ENCODE measurements around the gene EPHB2.
"Not testable (repeated sequence)": the region's sequence is repeated elsewhere in the genome, so short reads cannot be mapped to it uniquely, and the experiment has no call there.

The EPHB2 gene

GRCh38 chr1:22699681-22700520, 10.7 kb upstream of the EPHB2 start:
- in situ Hi-C loops (cut with HindIII; ENCODE audit: low pct_unique_long_range_greater_than_20kb, low sequenced_read_pairs) = no loop called here
- DNase-seq (ENCODE audit: low read depth in 1 of 2, low spot score in 1 of 2) = no peak
- no peak for TF ChIP-seq JUND (IDR thresholded peaks at IDR 0.05; ENCODE audit: low read depth)

GRCh38 chr1:22702296-22703085, 8.1 kb upstream of the EPHB2 start:
- no peak for TF ChIP-seq JUND (IDR thresholded peaks at IDR 0.05; ENCODE audit: low read depth)
- in situ Hi-C loops (cut with HindIII; ENCODE audit: low pct_unique_long_range_greater_than_20kb, low sequenced_read_pairs) = no loop called here
- DNase-seq (ENCODE audit: low read depth in 1 of 2, low spot score in 1 of 2) = no peak

DNA sequence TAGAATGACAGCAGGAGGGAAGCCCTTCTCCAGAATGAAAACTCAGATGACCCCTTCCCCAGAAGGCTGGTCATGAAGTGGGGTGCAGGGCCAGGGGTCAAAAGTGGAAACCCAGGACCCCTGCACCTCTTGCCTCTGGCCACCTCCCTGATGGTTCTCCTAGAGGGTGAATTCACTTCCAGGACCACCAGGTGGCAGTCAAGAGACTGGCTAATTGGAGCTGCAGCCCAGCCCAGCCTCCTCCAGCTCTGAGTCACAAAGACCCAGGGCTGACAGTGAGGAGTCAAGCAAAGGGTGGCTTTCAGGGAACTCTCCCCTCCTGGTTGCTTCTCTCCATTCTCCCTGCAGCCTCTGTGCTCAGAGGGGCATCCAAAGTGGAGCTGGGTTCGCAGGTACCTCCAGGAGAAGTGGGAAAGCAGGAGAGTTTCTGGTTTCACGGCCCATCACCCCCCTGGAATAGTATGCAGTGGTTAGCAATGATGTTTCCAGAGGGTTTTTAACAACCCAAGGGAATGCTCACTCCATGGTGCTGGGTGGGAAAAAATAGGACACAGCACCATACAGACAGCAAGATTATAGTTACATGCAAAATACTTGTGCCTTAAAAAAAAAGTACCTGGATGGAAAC, 6.1 kb upstream of the EPHB2 start:
- in situ Hi-C loops (cut with HindIII; ENCODE audit: low pct_unique_long_range_greater_than_20kb, low sequenced_read_pairs) = no loop called here
- TF ChIP-seq JUND (IDR thresholded peaks at IDR 0.05; ENCODE audit: low read depth) = no peak
- DNase-seq (ENCODE audit: low read depth in 1 of 2, low spot score in 1 of 2) = peak; percentile 71 to 76

GRCh38 chr1:22705586-22705985, 5.1 kb upstream of the EPHB2 start:
- no peak for DNase-seq (ENCODE audit: low read depth in 1 of 2, low spot score in 1 of 2)
- TF ChIP-seq JUND (IDR thresholded peaks at IDR 0.05; ENCODE audit: low read depth) = no peak
- in situ Hi-C loops (cut with HindIII; ENCODE audit: low pct_unique_long_range_greater_than_20kb, low sequenced_read_pairs) = no loop called here

- DNase-seq (ENCODE audit: low read depth in 1 of 2, low spot score in 1 of 2); in situ Hi-C loops (cut with HindIII; ENCODE audit: low pct_unique_long_range_greater_than_20kb, low sequenced_read_pairs): not testable (repeated sequence)
Observed at GRCh38 chr1:22706100-22706499, 4.5 kb upstream of the EPHB2 start.

- DNase-seq (ENCODE audit: low read depth in 1 of 2, low spot score in 1 of 2) = no peak
- in situ Hi-C loops (cut with HindIII; ENCODE audit: low pct_unique_long_range_greater_than_20kb, low sequenced_read_pairs) = no loop called here
- TF ChIP-seq JUND (IDR thresholded peaks at IDR 0.05; ENCODE audit: low read depth) = no peak
Observed at GRCh38 chr1:22708777-22709176, 1.9 kb upstream of the EPHB2 start.

DNA sequence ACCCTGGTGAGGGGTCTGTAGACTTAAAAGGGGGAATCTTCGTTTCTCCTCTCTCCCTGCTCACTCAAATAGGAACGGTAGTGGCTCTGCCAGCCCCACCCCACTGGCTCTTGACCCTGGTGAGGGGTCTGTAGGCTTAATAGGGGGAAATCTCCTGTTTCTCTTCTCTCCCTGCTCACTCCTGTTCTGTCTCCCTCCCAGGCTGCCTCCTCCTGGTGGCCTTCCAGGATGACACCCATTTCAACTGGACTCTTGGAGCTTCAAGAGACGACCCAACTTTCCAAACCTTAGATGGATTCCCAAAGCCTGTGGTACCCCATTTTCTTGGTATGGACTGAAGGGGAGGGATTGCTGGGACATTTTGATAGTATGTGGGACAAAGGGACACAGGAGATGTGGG, 1.4 kb upstream of the EPHB2 start:
- DNase-seq (ENCODE audit: low read depth in 1 of 2, low spot score in 1 of 2) = peak in 1 of 2 experiments; percentile 10
- in situ Hi-C loops (cut with HindIII; ENCODE audit: low pct_unique_long_range_greater_than_20kb, low sequenced_read_pairs) = no loop called here
- TF ChIP-seq JUND (IDR thresholded peaks at IDR 0.05; ENCODE audit: low read depth) = no peak

DNA sequence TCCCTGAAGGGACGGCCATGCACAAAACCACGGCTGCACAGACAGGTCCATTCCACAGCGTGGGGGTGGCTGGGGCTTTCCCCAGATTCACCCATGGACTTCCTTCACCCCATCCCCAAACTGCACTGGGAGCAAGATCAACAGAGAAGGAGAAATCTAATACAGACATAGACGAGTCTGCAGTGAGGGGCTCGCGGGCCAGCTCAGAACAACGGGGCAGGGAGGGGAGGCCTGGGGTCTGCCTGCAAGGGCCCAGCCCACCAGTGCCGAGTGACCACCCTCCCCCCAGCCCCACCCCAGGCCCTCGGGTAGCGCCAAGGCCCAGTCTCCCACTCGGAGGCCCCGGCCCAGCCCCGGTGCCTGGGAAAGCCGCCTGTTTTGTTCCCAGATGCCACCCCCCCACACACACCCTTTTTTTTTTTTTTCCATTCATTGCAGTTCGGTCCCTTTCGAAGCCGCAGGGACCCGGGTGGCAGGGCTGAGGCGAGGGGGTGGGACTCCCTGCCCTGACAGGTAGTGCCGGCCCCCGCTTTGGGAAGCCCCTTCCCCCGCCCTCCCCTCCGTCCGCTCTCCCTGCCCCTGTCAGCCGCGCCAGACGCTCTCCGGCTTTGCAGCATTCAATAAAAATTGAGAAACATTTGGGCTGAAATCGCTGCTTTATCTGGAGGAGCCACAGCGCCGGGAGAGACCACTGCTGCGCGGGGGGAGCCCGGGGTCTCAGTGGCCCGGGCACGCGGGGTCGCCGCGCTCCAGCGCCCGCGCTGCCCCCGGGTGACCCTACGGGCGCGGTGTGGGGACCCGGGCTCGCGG, 543 bp upstream of the EPHB2 start:
- TF ChIP-seq JUND (IDR thresholded peaks at IDR 0.05; ENCODE audit: low read depth) = no peak
- in situ Hi-C loops (cut with HindIII; ENCODE audit: low pct_unique_long_range_greater_than_20kb, low sequenced_read_pairs) = no loop called here
- peak in 1 of 2 experiments; percentile 16 for DNase-seq (ENCODE audit: low read depth in 1 of 2, low spot score in 1 of 2)

DNA sequence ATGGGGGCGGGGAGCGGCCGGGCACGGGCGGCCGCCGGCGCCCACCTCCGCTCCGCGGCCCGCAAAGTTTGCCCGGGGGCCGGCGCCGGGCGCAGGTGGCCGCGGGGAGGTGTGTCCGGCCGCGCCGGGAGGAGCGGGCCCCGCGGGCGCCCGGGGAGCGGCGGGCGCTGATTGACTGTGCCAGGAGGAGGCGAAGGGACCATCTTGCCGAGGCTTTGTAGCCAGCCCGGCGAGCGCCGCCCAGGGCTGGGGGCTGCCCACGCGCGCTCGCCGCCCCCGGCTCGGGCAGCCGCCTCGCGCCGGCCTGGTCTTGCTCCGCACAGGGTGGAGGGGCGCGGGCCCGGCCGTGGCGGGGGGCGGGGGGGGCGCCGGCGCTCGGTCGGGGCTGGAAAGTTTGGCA, 432 bp downstream of the EPHB2 start:
- in situ Hi-C loops (cut with HindIII; ENCODE audit: low pct_unique_long_range_greater_than_20kb, low sequenced_read_pairs) = no loop called here
- TF ChIP-seq JUND (IDR thresholded peaks at IDR 0.05; ENCODE audit: low read depth) = no peak
- no peak for DNase-seq (ENCODE audit: low read depth in 1 of 2, low spot score in 1 of 2)

- TF ChIP-seq JUND (IDR thresholded peaks at IDR 0.05; ENCODE audit: low read depth) = no peak
- no peak for DNase-seq (ENCODE audit: low read depth in 1 of 2, low spot score in 1 of 2)
- in situ Hi-C loops (cut with HindIII; ENCODE audit: low pct_unique_long_range_greater_than_20kb, low sequenced_read_pairs) = no loop called here
Observed at GRCh38 chr1:22711591-22712501, 1.2 kb downstream of the EPHB2 start.

- no peak for TF ChIP-seq JUND (IDR thresholded peaks at IDR 0.05; ENCODE audit: low read depth)
- DNase-seq (ENCODE audit: low read depth in 1 of 2, low spot score in 1 of 2) = no peak
- in situ Hi-C loops (cut with HindIII; ENCODE audit: low pct_unique_long_range_greater_than_20kb, low sequenced_read_pairs) = no loop called here
Observed at GRCh38 chr1:22712502-22713271, 2.0 kb downstream of the EPHB2 start.
